SW480 (cell line): Measurements from ENCODE around the gene CHCHD5.
"Not testable (repeated sequence)": the region's sequence is repeated elsewhere in the genome, so short reads cannot be mapped to it uniquely, and the experiment has no call there.

Source experiments
- DNase-seq: peaks from one replicate; pipeline ENCODE4 v3.0.0-alpha.2; 2016; ENCODE audit warnings: low spot score

The CHCHD5 gene

GRCh38 chr2:112584134-112584890 lies at the start of gene CHCHD5:
Gene CHCHD5, plus strand, starts transcription at chr2:112584609. Its CDS starts 39 bp downstream, at chr2:112584648.
- DNase-seq, result peak; percentile 96

- DNase-seq, result no peak
These were observed 49.6 kb upstream of the CHCHD5 start for GRCh38 chr2:112534826-112535225.

GRCh38 chr2:112536665-112537064 lies 47.7 kb upstream of the CHCHD5 start:
- DNase-seq, result not testable (repeated sequence)

- DNase-seq, result no peak
These were observed 45.1 kb upstream of the CHCHD5 start for GRCh38 chr2:112539306-112539705.

GRCh38 chr2:112540906-112541305 lies 43.5 kb upstream of the CHCHD5 start:
- DNase-seq, result no peak

- peak; percentile 10 for DNase-seq
These were observed 42.9 kb upstream of the CHCHD5 start for GRCh38 chr2:112541315-112542122.

- DNase-seq, result peak; percentile 92
These were observed 42.1 kb upstream of the CHCHD5 start, which contains the start of gene POLR1B for GRCh38 chr2:112542123-112542983. Gene POLR1B, plus strand, starts transcription at chr2:112542465. Its CDS starts 30 bp downstream, at chr2:112542495.

- DNase-seq, result peak; percentile 46
These were observed 41.3 kb upstream of the CHCHD5 start for GRCh38 chr2:112542984-112543661.

GRCh38 chr2:112547333-112547732 lies 37.1 kb upstream of the CHCHD5 start:
- DNase-seq, result no peak

- DNase-seq, result no peak
These were observed 35.4 kb upstream of the CHCHD5 start for GRCh38 chr2:112548980-112549379.

GRCh38 chr2:112566104-112566503 lies 18.3 kb upstream of the CHCHD5 start:
- DNase-seq, result no peak

- not testable (repeated sequence) for DNase-seq
These were observed 17.9 kb upstream of the CHCHD5 start for GRCh38 chr2:112566508-112566907.

GRCh38 chr2:112572005-112572404 lies 12.4 kb upstream of the CHCHD5 start:
- DNase-seq, result no peak

GRCh38 chr2:112577756-112578155 lies 6.7 kb upstream of the CHCHD5 start:
- no peak for DNase-seq

GRCh38 chr2:112579241-112579640 lies 5.2 kb upstream of the CHCHD5 start:
- peak; percentile 40 for DNase-seq

- DNase-seq, result no peak
These were observed 4.3 kb upstream of the CHCHD5 start for GRCh38 chr2:112580084-112580483.

- DNase-seq, result peak; percentile 74
These were observed 2.1 kb upstream of the CHCHD5 start for GRCh38 chr2:112582314-112582746.

GRCh38 chr2:112583497-112584133 lies 794 bp upstream of the CHCHD5 start:
- no peak for DNase-seq

GRCh38 chr2:112584891-112585250 lies 462 bp downstream of the CHCHD5 start:
- no peak for DNase-seq

- no peak for DNase-seq
These were observed 991 bp downstream of the CHCHD5 start for GRCh38 chr2:112585400-112585799.

- DNase-seq, result no peak
These were observed 1.6 kb downstream of the CHCHD5 start for GRCh38 chr2:112585873-112586464.
